ENCODE measurements around the gene TMEM258.

The TMEM258 gene

GRCh38 chr11:61817471-61818202, 25.2 kb upstream of the TMEM258 start:
- no peak for DNase-seq

GRCh38 chr11:61816736-61817455, 24.5 kb upstream of the TMEM258 start, which contains the start of gene FADS1:
TSS of gene FADS1 (minus strand) at chr11:61817003. CDS start at chr11:61816929, 74 bp downstream.
- DNase-seq: peak; percentile 66

DNA sequence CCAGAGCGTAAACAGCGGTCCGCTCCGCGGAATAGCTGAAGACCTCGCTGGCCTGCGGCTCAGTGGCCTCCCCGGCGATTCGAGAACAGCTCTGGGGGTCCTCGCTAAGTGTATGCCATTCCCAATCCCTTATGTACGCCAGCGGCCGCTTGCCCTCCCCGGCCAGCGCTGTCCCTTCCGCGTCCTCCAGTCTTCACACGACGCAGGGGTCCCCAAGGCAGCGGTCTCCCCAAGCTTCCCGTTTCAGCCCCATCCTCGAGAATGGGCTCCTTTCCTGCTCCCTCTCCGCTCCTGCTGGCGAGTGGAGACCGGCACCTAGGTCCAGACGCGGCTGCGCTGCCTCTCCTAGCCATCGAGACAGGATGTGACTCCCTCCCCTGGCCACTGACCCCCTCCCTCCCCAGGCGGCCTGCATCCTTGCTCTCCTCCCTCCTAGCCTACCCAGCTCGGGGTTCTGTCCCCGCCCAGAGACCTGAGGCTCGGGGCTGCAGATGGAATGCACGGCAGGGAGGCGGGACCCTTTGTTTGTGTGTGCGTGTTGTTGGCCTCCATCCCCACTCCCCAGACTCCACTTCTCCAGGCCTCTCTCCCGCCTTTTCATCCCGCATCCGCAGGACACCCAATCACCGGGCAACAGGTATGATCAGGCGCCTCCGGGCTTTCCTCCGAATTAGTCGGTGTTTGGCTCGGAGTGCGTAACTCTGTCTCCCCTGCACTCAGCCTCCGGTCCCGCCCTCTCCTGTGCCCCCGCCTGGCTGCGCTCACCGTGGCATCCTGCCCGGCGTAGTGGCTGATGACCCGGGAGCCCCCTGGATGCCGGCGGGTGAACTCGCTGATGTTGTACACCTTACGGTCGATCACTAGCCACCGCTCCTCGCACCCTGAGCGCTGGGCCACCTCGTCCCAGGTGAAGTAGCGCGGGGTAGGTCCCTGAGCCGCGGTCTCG, 23.7 kb upstream of the TMEM258 start:
- DNase-seq: peak; percentile 44

- no peak for DNase-seq
Observed at GRCh38 chr11:61814958-61815789, 22.8 kb upstream of the TMEM258 start.

- no peak for DNase-seq
Observed at GRCh38 chr11:61814247-61814957, 22.0 kb upstream of the TMEM258 start.

- DNase-seq: no peak
Observed at GRCh38 chr11:61812736-61813411, 20.5 kb upstream of the TMEM258 start.

DNA sequence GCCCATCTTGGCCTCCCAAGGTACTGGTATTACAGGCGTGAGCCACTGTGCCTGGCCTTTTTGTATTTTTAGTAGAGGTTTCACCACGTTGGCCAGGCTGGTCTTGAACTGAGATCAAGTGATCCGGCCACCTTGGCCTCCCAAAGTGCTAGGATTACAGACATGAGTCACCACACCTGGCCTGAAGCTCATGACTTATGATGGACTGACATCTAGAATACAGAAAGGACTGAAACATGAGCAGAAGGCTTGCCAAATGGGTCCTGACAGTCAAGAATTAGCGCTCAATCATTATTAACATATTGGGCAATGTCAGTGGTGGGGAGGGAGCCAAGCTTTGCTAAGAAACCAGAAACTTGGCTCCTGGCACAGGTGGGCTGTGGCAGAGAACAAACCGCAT, 19.4 kb upstream of the TMEM258 start:
- no peak for DNase-seq

GRCh38 chr11:61810671-61811175, 18.3 kb upstream of the TMEM258 start:
- DNase-seq: no peak

DNA sequence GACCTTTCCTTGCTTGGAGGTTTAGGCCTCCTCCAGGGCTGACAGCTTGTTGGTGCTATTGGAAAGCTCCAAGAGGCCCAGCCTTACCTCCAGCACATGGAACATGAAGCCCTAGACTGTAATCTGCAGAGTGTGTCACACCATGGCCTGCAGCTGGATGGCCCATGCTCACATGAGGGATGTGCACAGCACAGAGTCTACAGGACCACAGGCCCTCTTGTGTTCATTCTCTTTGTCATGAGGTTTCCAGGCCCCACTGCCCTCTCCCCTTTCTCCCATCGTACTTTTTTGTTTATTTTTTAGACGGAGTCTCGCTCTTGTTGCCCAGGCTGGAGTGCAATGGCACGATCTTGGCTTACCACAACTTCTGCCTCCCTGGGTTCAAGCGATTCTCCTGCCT, 14.4 kb upstream of the TMEM258 start:
- no peak for DNase-seq

DNA sequence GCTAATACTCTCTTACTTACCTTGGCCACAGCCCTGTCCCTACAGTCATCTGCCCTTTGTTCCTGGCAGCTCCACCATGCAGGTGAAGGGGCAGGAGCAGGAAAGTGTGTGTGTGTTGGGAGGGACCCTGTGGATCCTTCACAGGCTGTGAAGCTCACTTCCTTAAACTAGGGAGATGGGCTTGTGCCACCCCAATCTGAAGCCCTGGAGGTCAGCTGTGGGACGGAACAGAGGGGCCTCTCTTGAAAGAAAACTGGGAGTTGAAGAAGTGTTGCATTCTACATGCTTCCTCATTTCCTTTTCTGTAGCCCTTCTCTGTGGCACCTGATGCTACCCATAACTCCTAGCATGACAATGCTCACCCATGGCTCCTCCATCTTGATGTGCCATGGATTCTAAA, 12.7 kb upstream of the TMEM258 start:
- DNase-seq: no peak

- no peak for DNase-seq
Observed at GRCh38 chr11:61803889-61804647, 11.7 kb upstream of the TMEM258 start.

GRCh38 chr11:61802605-61803004, 10.2 kb upstream of the TMEM258 start:
- DNase-seq: no peak

- DNase-seq: no peak
Observed at GRCh38 chr11:61800331-61801281, 8.2 kb upstream of the TMEM258 start.

DNA sequence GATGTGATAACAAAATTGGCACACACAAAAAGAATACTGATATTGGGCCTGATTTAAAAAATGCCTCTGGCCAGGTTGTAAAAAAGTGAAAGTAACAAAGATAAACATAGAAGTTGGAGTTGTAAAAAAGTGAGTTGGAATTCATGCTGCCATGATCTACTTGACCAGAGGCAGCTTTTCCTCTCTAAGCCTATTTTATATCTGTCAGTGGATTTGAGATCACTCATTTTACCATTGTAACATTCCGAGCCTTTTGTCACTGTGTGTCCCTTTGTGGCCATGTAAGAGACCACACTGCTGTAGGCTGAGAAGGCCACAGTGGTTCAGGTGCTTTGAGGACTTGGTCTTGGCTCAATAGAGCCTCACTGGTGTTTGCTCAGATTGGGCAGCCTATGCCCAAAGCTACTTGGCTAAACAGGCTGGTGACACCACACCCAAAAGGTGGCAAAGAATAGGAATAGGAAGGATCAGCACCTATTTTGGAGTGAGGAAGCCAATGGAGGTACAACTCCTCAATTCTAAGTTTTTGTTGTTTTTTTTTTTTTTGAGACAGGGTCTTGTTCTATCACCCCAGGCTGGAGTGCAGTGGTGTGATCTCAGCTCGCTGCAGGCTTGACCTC, 7.4 kb upstream of the TMEM258 start:
- DNase-seq: no peak

- DNase-seq: peak; percentile 63
Observed at GRCh38 chr11:61797263-61797944, 5.0 kb upstream of the TMEM258 start.

DNA sequence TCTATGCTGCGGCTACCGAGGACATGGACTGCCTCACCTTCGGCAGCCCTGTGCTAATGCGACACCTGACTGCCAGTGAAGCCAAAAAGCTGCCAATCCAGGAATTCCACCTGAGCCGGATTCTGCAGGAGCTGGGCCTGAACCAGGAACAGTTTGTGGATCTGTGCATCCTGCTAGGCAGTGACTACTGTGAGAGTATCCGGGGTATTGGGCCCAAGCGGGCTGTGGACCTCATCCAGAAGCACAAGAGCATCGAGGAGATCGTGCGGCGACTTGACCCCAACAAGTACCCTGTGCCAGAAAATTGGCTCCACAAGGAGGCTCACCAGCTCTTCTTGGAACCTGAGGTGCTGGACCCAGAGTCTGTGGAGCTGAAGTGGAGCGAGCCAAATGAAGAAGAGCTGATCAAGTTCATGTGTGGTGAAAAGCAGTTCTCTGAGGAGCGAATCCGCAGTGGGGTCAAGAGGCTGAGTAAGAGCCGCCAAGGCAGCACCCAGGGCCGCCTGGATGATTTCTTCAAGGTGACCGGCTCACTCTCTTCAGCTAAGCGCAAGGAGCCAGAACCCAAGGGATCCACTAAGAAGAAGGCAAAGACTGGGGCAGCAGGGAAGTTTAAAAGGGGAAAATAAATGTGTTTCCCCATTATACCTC, 3.6 kb upstream of the TMEM258 start:
- no peak for DNase-seq

- DNase-seq: no peak
Observed at GRCh38 chr11:61795459-61795858, 3.1 kb upstream of the TMEM258 start.
